HPDE6-E6E7 (cell line): ENCODE data around the gene DIPK2B.

ENCODE experiments used
- DNase-seq: peaks from one replicate; pipeline ENCODE4 v3.0.0; 2011; ENCODE audit warnings: missing footprints; ENCODE audit errors: extremely low spot score

Gene DIPK2B

GRCh38 chrX:45200741-45201234, at the start of gene DIPK2B:
DIPK2B (minus strand) TSS chrX:45200876; CDS start chrX:45200826, 50 bp downstream.
- DNase-seq = no peak

- no peak for DNase-seq
Observed at GRCh38 chrX:45240301-45240700, 39.6 kb upstream of the DIPK2B start.

GRCh38 chrX:45238489-45238888, 37.8 kb upstream of the DIPK2B start:
- no peak for DNase-seq

- DNase-seq = no peak
Observed at GRCh38 chrX:45233531-45233930, 32.9 kb upstream of the DIPK2B start.

- no peak for DNase-seq
Observed at GRCh38 chrX:45232139-45232538, 31.5 kb upstream of the DIPK2B start.

GRCh38 chrX:45230410-45230809, 29.7 kb upstream of the DIPK2B start:
- no peak for DNase-seq

GRCh38 chrX:45229348-45229747, 28.7 kb upstream of the DIPK2B start:
- no peak for DNase-seq

GRCh38 chrX:45228126-45228525, 27.4 kb upstream of the DIPK2B start:
- DNase-seq = no peak

GRCh38 chrX:45208121-45208856, 7.6 kb upstream of the DIPK2B start:
- DNase-seq = no peak

GRCh38 chrX:45202171-45202570, 1.5 kb upstream of the DIPK2B start:
- DNase-seq = no peak

- DNase-seq = no peak
Observed at GRCh38 chrX:45198706-45199105, 2.0 kb downstream of the DIPK2B start.

GRCh38 chrX:45198301-45198700, 2.4 kb downstream of the DIPK2B start:
- no peak for DNase-seq

GRCh38 chrX:45196701-45197100, 4.0 kb downstream of the DIPK2B start:
- no peak for DNase-seq

- no peak for DNase-seq
Observed at GRCh38 chrX:45191820-45192409, 8.8 kb downstream of the DIPK2B start.

- no peak for DNase-seq
Observed at GRCh38 chrX:45191383-45191782, 9.3 kb downstream of the DIPK2B start.

GRCh38 chrX:45187731-45188130, 12.9 kb downstream of the DIPK2B start:
- DNase-seq = no peak

GRCh38 chrX:45186643-45187026, 14.0 kb downstream of the DIPK2B start:
- DNase-seq = no peak

- DNase-seq = no peak
Observed at GRCh38 chrX:45184211-45184610, 16.5 kb downstream of the DIPK2B start.

- peak; percentile 76 for DNase-seq
Observed at GRCh38 chrX:45172890-45173289, 27.8 kb downstream of the DIPK2B start.

- no peak for DNase-seq
Observed at GRCh38 chrX:45166781-45167180, 33.9 kb downstream of the DIPK2B start.

GRCh38 chrX:45165726-45166125, 35.0 kb downstream of the DIPK2B start:
- no peak for DNase-seq

GRCh38 chrX:45164995-45165394, 35.7 kb downstream of the DIPK2B start:
- no peak for DNase-seq

GRCh38 chrX:45164021-45164621, 36.6 kb downstream of the DIPK2B start:
- no peak for DNase-seq
